ENCODE results near the gene C4orf50. TPM values are rescaled to one million over a fixed set of nuclear protein-coding genes. Genes with fewer than 3 reads are reported as not detected.

Gene C4orf50
- total RNA-seq, 1 experiment from 2014 or later: 0.17 TPM

- H3K56ac ChIP-seq (ENCODE audit: insufficient read length, low read depth, low read length): no peak overlapping the region
- H2BK15ac ChIP-seq (ENCODE audit: low read depth, low read length): no peak overlapping the region
- WGBS (ENCODE audit: extremely low coverage, insufficient read length, low lambda C conversion rate): no CpG with 5 or more reads among the region's 6 CpGs
- no peak overlapping the region for H2BK12ac ChIP-seq (ENCODE audit: insufficient read length, low read depth, low read length)
- no peak overlapping the region for H2BK20ac ChIP-seq (ENCODE audit: low read depth, low read length, poor library complexity, severe bottlenecking)
- H3T11ph ChIP-seq (ENCODE audit: low read length): no peak overlapping the region
- Mint-ChIP-seq H3K9me3 (peaks cover 0 to 1% of the 10 kb centered on the region in 2 experiments; a peak in 1 of 5 replicates), H3K4me1 (peaks cover 3 to 6% of the 10 kb centered on the region in 2 experiments; a peak in 3 of 4 replicates), H3K27me3 (ENCODE audit: low read depth) (peaks cover 25% of the 10 kb centered on the region), H3K4me3 (no peak overlapping the region), H3K27ac (no peak overlapping the region), H3K36me3 (ENCODE audit: insufficient read depth in 1 of 3, low read depth in 3 of 3) (peaks cover 0 to under 1% (median 0%) of the 10 kb centered on the region in 3 experiments; a peak in 2 of 7 replicates)
- H3K4me2 ChIP-seq (ENCODE audit: insufficient read depth, insufficient read length, low read length): no peak overlapping the region
- H4K8ac ChIP-seq (replicated peaks; ENCODE audit: insufficient read length, low read depth, low read length): no peak overlapping the region
- H2AFZ ChIP-seq (ENCODE audit: low read length): no peak overlapping the region
- H3K4me1 ChIP-seq (ENCODE audit: insufficient read depth, low read length): no peaks in the 10 kb centered on the region
- no peaks in the 10 kb centered on the region for H3K23me2 ChIP-seq (ENCODE audit: insufficient read length, low read depth, low read length, poor library complexity, severe bottlenecking)
- no peak overlapping the region for H3K14ac ChIP-seq (ENCODE audit: insufficient read depth, low read length)
- H3K27me3 ChIP-seq (ENCODE audit: insufficient read depth, low read length): no peaks in the 10 kb centered on the region; the same call in 1 of the 2 replicates
- no peak for DNase-seq
- H3K79me2 ChIP-seq (ENCODE audit: insufficient read depth, low read length): no peaks in the 10 kb centered on the region
- H3K4ac ChIP-seq (ENCODE audit: low read depth, low read length): no peak overlapping the region
- no peaks in the 10 kb centered on the region for H4K20me1 ChIP-seq (ENCODE audit: control insufficient read depth, insufficient read depth, insufficient read length)
- TF ChIP-seq CTCF (conservative IDR thresholded peaks at IDR 0.05): no peak
- H4K5ac ChIP-seq (ENCODE audit: insufficient read length, low read depth, low read length): no peak overlapping the region
- H3K9ac ChIP-seq (ENCODE audit: extremely low read depth, insufficient read length, low read length): no peak overlapping the region
- H4K91ac ChIP-seq (ENCODE audit: insufficient read length, low read depth, low read length): no peak overlapping the region
- H3K9me3 ChIP-seq (ENCODE audit: control insufficient read depth, low read depth, low read length): no peaks in the 10 kb centered on the region
- no peak overlapping the region for H3K27ac ChIP-seq (ENCODE audit: insufficient read length, low read depth, low read length)
- H3K23ac ChIP-seq (ENCODE audit: insufficient read length, low read depth, low read length): no peak overlapping the region
- no peak overlapping the region for H2BK120ac ChIP-seq (ENCODE audit: low read depth, low read length, poor library complexity, severe bottlenecking)
- no peak overlapping the region for H2AK5ac ChIP-seq (ENCODE audit: insufficient read length, low read length)
- no peaks in the 10 kb centered on the region for H3K79me1 ChIP-seq (ENCODE audit: insufficient read depth, low read depth, low read length, poor library complexity, severe bottlenecking)
- no peak overlapping the region for H3K18ac ChIP-seq (ENCODE audit: insufficient read length, low read depth, low read length)
- no peak overlapping the region for H2BK5ac ChIP-seq (ENCODE audit: insufficient read length, low read length)
These were observed 16.3 kb downstream of the C4orf50 start for GRCh38 chr4:6001680-6002491.

Data from H9 (cell line).